Stimulated activated CD4-positive, alpha-beta T cell treated with anti-CD3 and anti-CD28 coated beads, TNF-alpha, amount 100 ng/mL, for 24 hours (primary cell): Measurements from ENCODE around the gene FAM20B.

Experiments used
- DNase-seq, 3 experiments: peaks; one replicate each; pipeline ENCODE4 v3.0.0-alpha.2; 2020; ENCODE audit warnings: low read depth in 3 of 3

Gene FAM20B

GRCh38 chr1:179048339-179049124 is 22.8 kb downstream of the FAM20B start:
- no peak for DNase-seq

- no peak for DNase-seq
Observed at GRCh38 chr1:179052776-179053175, 27.1 kb downstream of the FAM20B start.

- no peak for DNase-seq
Observed at GRCh38 chr1:179053486-179053885, 27.8 kb downstream of the FAM20B start.

GRCh38 chr1:179055937-179056336 is 30.2 kb downstream of the FAM20B start:
- no peak for DNase-seq

GRCh38 chr1:179058487-179059483 is 33.1 kb downstream of the FAM20B start:
- DNase-seq: no peak

GRCh38 chr1:179061360-179062282 is 35.9 kb downstream of the FAM20B start:
- DNase-seq: no peak

- DNase-seq: no peak
Observed at GRCh38 chr1:179066471-179066870, 40.8 kb downstream of the FAM20B start.

- DNase-seq: no peak
Observed at GRCh38 chr1:179077396-179077795, 51.7 kb downstream of the FAM20B start.

- peak in 2 of 3 experiments; percentile 12 to 29 for DNase-seq
Observed at GRCh38 chr1:179079113-179079761, 53.5 kb downstream of the FAM20B start.

GRCh38 chr1:179080866-179081686 is 55.4 kb downstream of the FAM20B start:
- DNase-seq: no peak

GRCh38 chr1:179081687-179082332 is 56.1 kb downstream of the FAM20B start, which contains the start of gene TOR3A:
Gene TOR3A (plus strand): TSS chr1:179082070. CDS start chr1:179082129, 59 bp downstream.
- peak; percentile 60 to 87 (median 64) for DNase-seq

- peak in 1 of 3 experiments; percentile 21 for DNase-seq
Observed at GRCh38 chr1:179082333-179082998, 56.8 kb downstream of the FAM20B start.

GRCh38 chr1:179082999-179083335 is 57.3 kb downstream of the FAM20B start:
- no peak for DNase-seq

- DNase-seq: no peak
Observed at GRCh38 chr1:179083533-179083932, 57.8 kb downstream of the FAM20B start.

- DNase-seq: no peak
Observed at GRCh38 chr1:179087665-179088064, 62.0 kb downstream of the FAM20B start.

- no peak for DNase-seq
Observed at GRCh38 chr1:179089827-179090482, 64.3 kb downstream of the FAM20B start.

GRCh38 chr1:179090522-179090921 is 64.8 kb downstream of the FAM20B start:
- DNase-seq: no peak

GRCh38 chr1:179090923-179091322 is 65.2 kb downstream of the FAM20B start:
- no peak for DNase-seq
